NB4 (cell line): ENCODE data around the gene PPP1R1B.

Experiments
- DNase-seq: peaks from one replicate; pipeline ENCODE4 v3.0.0; 2010; ENCODE audit warnings: low read depth
- H3K4me3 ChIP-seq: one replicate; pipeline ENCODE4 v1.5.1; 2011; ENCODE audit warnings: mild to moderate bottlenecking, low read depth, low read length, moderate library complexity
- CTCF ChIP-seq: IDR thresholded peaks from one replicate; pipeline ENCODE4 v1.5.1; 2012; ENCODE audit warnings: low read depth, low read length
- MAX ChIP-seq: IDR thresholded peaks from 2 replicates; pipeline ENCODE4 v1.6.1; 2011; ENCODE audit warnings: low read depth, low read length
- MYC ChIP-seq: IDR thresholded peaks from 2 replicates; pipeline ENCODE4 v1.6.1; 2011; ENCODE audit warnings: low read depth, low read length
- POLR2A ChIP-seq: IDR thresholded peaks from 2 replicates; pipeline ENCODE4 v1.6.1; 2011; ENCODE audit warnings: mild to moderate bottlenecking; ENCODE audit not compliant: insufficient read length; ENCODE audit errors: extremely low read depth

The PPP1R1B gene

GRCh38 chr17:39661744-39662541, 35.2 kb downstream of the PPP1R1B start:
- no peak for DNase-seq
- no peak overlapping the region for H3K4me3 ChIP-seq
- TF ChIP-seq CTCF (no peak), MYC (no peak), POLR2A (no peak), MAX (no peak)

- DNase-seq = no peak
- no peak overlapping the region for H3K4me3 ChIP-seq
- TF ChIP-seq POLR2A (no peak), CTCF (no peak), MAX (no peak), MYC (no peak)
These were observed 36.0 kb downstream of the PPP1R1B start for GRCh38 chr17:39662551-39663339.

GRCh38 chr17:39663340-39663687, 36.6 kb downstream of the PPP1R1B start:
- no peak for DNase-seq
- H3K4me3 ChIP-seq = no peak overlapping the region
- no peak for TF ChIP-seq MAX

GRCh38 chr17:39663688-39664580, 37.2 kb downstream of the PPP1R1B start:
- no peak for DNase-seq
- no peak overlapping the region for H3K4me3 ChIP-seq
- no peak for TF ChIP-seq CTCF
- TF ChIP-seq MAX = no peak
- TF ChIP-seq MYC = no peak
- no peak for TF ChIP-seq POLR2A

GRCh38 chr17:39664581-39665561, 38.1 kb downstream of the PPP1R1B start, which contains the start of gene TCAP:
TCAP (plus strand) TSS chr17:39665349; CDS start chr17:39665360, 11 bp downstream.
- H3K4me3 ChIP-seq = no peak within 1 kb of the TSS
- no peak for DNase-seq
- TF ChIP-seq MAX = no peak
- no peak for TF ChIP-seq MYC
- TF ChIP-seq POLR2A = no peak
- no peak for TF ChIP-seq CTCF
